ENCODE measurements around the gene FGGY.
"Not testable (repeated sequence)": the region's sequence is repeated elsewhere in the genome, so short reads cannot be mapped to it uniquely, and the experiment has no call there.

The FGGY gene

DNA sequence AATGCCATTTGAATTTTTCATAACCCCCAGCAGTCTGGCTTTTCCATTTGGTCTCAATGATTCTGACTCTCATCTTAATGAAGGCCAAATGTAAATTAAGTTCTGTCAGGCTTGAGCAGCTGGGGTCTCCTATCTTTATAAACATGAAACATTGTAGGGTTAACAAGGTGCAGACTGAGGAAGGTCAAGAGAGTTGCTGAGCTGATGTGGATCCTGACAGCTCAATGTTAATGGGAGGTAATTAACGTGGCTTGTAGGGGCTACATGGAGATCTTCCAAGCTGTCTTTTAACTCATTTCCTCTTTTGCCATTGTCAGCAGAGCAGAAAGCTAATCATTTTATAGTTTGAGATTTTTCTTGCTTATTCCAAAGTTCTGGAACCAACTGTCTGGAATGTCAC lies 55.2 kb downstream of the FGGY start:
- DNase-seq (ENCODE audit: low spot score), result no peak
- POLR2A ChIA-PET (ENCODE audit: low non-redundant PET), result no interaction called here
- CTCF ChIA-PET, result no interaction called here
- H3K27ac ChIP-seq, result no peak overlapping the region
- no peak for TF ChIP-seq CTCF (conservative IDR thresholded peaks at IDR 0.05; ENCODE audit: low read depth)

GRCh38 chr1:59353453-59353852 lies 56.6 kb downstream of the FGGY start:
- no peak for TF ChIP-seq CTCF (conservative IDR thresholded peaks at IDR 0.05; ENCODE audit: low read depth)
- POLR2A ChIA-PET (ENCODE audit: low non-redundant PET), result no interaction called here
- no peak for DNase-seq (ENCODE audit: low spot score)
- H3K27ac ChIP-seq, result no peak overlapping the region
- CTCF ChIA-PET, result no interaction called here

- DNase-seq (ENCODE audit: low spot score); POLR2A ChIA-PET (ENCODE audit: low non-redundant PET); H3K27ac ChIP-seq: not testable (repeated sequence)
- CTCF ChIA-PET, result interaction anchor here (0.5 kb wide), 1 partner anchor 375 kb away, joined by 3 read pairs; no protein-coding TSS in a partner anchor
Measured at GRCh38 chr1:59354239-59354638, 57.3 kb downstream of the FGGY start.

- ChIA-PET CTCF (interaction anchor here (0.5 kb wide), 1 partner anchor 78 kb away, joined by 5 read pairs; no protein-coding TSS in a partner anchor), POLR2A (ENCODE audit: low non-redundant PET) (no interaction called here)
- no peak overlapping the region for H3K27ac ChIP-seq
- TF ChIP-seq CTCF (conservative IDR thresholded peaks at IDR 0.05; ENCODE audit: low read depth), result no peak
- no peak for DNase-seq (ENCODE audit: low spot score)
Measured at GRCh38 chr1:59354709-59355337, 57.9 kb downstream of the FGGY start.

- CTCF ChIA-PET, result interaction anchor here (0.5 kb wide), 1 partner anchor 78 kb away, joined by 5 read pairs; no protein-coding TSS in a partner anchor
- no peak overlapping the region for H3K27ac ChIP-seq
- DNase-seq (ENCODE audit: low spot score), result no peak
- no peak for TF ChIP-seq CTCF (conservative IDR thresholded peaks at IDR 0.05; ENCODE audit: low read depth)
- POLR2A ChIA-PET (ENCODE audit: low non-redundant PET), result no interaction called here
Measured at GRCh38 chr1:59355361-59355760, 58.5 kb downstream of the FGGY start.

DNA sequence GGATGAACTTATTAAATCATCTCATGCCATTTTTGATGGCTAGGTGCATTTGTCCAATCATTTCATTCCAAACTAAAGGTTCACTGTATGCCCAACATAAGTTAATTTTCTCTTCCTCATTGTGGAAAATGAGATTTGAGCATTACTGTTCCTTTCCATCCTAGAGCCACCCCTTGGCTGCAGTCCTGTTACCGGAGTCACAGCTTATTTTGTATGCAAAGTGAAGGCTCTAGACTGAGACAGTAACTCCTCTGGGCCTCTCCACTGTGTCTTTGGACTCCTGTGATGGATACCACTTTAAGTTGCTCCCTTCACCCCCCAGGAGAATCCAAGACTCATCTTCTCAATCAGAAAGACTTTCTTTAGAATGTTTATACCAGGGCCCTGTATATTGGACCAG lies 59.7 kb downstream of the FGGY start:
- no peak overlapping the region for H3K27ac ChIP-seq
- POLR2A ChIA-PET (ENCODE audit: low non-redundant PET), result no interaction called here
- no peak for DNase-seq (ENCODE audit: low spot score)
- no peak for TF ChIP-seq CTCF (conservative IDR thresholded peaks at IDR 0.05; ENCODE audit: low read depth)
- CTCF ChIA-PET, result no interaction called here

DNA sequence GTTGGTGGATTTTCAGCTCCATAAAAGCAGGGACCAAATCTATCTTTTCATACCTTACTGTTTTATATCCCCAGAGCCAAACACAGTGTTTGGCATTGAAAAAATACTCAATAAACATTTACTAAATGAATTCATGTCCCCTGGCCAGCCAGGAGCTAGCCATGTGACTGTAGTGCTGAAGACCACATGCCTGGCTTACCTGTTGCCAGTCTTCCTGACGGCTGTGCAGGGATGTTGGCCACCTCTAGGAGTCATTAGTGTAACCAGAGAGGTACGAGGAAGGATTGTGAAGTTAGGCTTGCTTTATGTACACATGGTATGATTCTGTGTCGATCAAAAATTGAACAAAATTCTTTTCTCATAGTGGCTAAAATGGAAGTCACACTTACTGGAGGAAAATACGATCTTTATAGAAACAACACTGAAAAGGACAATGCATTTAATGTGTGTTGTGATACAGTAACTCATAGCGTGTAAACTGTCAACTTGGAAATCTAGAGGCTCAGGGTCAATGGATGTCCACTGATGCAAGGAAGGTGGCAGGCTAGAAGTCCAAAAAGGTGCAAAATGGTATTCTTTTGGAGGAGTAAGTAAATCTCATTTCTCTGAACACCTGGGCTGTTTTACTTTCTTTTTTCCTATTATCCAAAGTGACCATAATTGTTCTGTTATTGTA lies 60.9 kb downstream of the FGGY start:
- ChIA-PET CTCF (no interaction called here), POLR2A (ENCODE audit: low non-redundant PET) (no interaction called here)
- H3K27ac ChIP-seq, result no peak overlapping the region
- DNase-seq (ENCODE audit: low spot score), result no peak
- TF ChIP-seq CTCF (conservative IDR thresholded peaks at IDR 0.05; ENCODE audit: low read depth), result no peak
